GM21360 (cell line): Measurements from ENCODE around the gene ATP8B2.
"Not testable (repeated sequence)": the region's sequence is repeated elsewhere in the genome, so short reads cannot be mapped to it uniquely, and the experiment has no call there.

Experiments
- ATAC-seq: cut with Tn5 transposase; IDR thresholded peaks from one replicate; pipeline ENCODE4 v1.9.1; 2021; ENCODE audit warnings: mild to moderate bottlenecking, moderate library complexity; ENCODE audit not compliant: unreplicated experiment

The ATP8B2 gene

GRCh38 chr1:154324669-154325582 lies at the start of gene ATP8B2:
Gene ATP8B2 (plus strand): TSS chr1:154325525. CDS start chr1:154328142, 2,617 bp downstream.
- no peak for ATAC-seq

- no peak for ATAC-seq
These were observed 48.5 kb upstream of the ATP8B2 start for GRCh38 chr1:154276797-154277196.

- not testable (repeated sequence) for ATAC-seq
These were observed 37.7 kb upstream of the ATP8B2 start for GRCh38 chr1:154287591-154287990.

GRCh38 chr1:154288661-154289060 lies 36.7 kb upstream of the ATP8B2 start:
- ATAC-seq, result no peak

GRCh38 chr1:154290921-154291320 lies 34.4 kb upstream of the ATP8B2 start:
- ATAC-seq, result no peak

- no peak for ATAC-seq
These were observed 29.7 kb upstream of the ATP8B2 start for GRCh38 chr1:154295408-154296235.

- ATAC-seq, result no peak
These were observed 23.7 kb upstream of the ATP8B2 start for GRCh38 chr1:154301582-154301981.

GRCh38 chr1:154304664-154305337 lies 20.5 kb upstream of the ATP8B2 start:
- no peak for ATAC-seq

- no peak for ATAC-seq
These were observed 19.2 kb upstream of the ATP8B2 start for GRCh38 chr1:154306151-154306550.

GRCh38 chr1:154307670-154308270 lies 17.6 kb upstream of the ATP8B2 start:
- ATAC-seq, result not testable (repeated sequence)

GRCh38 chr1:154309136-154309535 lies 16.2 kb upstream of the ATP8B2 start:
- ATAC-seq, result not testable (repeated sequence)

GRCh38 chr1:154312229-154313065 lies 12.9 kb upstream of the ATP8B2 start:
- not testable (repeated sequence) for ATAC-seq

GRCh38 chr1:154313066-154313356 lies 12.3 kb upstream of the ATP8B2 start:
- no peak for ATAC-seq

GRCh38 chr1:154314226-154314625 lies 11.1 kb upstream of the ATP8B2 start:
- ATAC-seq, result not testable (repeated sequence)

- ATAC-seq, result no peak
These were observed 8.6 kb upstream of the ATP8B2 start for GRCh38 chr1:154316704-154317103.

- no peak for ATAC-seq
These were observed 6.9 kb upstream of the ATP8B2 start for GRCh38 chr1:154318386-154318785.

- ATAC-seq, result no peak
These were observed 4.3 kb upstream of the ATP8B2 start, which contains the start of gene AQP10 for GRCh38 chr1:154320882-154321608. Gene AQP10 (plus strand): TSS chr1:154321093. CDS start chr1:154321156, 63 bp downstream.

GRCh38 chr1:154321609-154321934 lies 3.8 kb upstream of the ATP8B2 start:
- ATAC-seq, result not testable (repeated sequence)

GRCh38 chr1:154323493-154323892 lies 1.8 kb upstream of the ATP8B2 start:
- ATAC-seq, result no peak
